Amniotic epithelial cell (primary cell): Measurements from ENCODE around the gene TM7SF2.
"Not testable (repeated sequence)": the region's sequence is repeated elsewhere in the genome, so short reads cannot be mapped to it uniquely, and the experiment has no call there.

Source experiments
- DNase-seq: peaks from one replicate; pipeline ENCODE4 v3.0.0-alpha.2; 2010; ENCODE audit warnings: low read depth

Gene TM7SF2

GRCh38 chr11:65115361-65116082, 3.9 kb downstream of the TM7SF2 start:
- DNase-seq = no peak

GRCh38 chr11:65116370-65117205, 4.9 kb downstream of the TM7SF2 start:
- peak; percentile 65 for DNase-seq

GRCh38 chr11:65117206-65118096, 5.8 kb downstream of the TM7SF2 start, which contains the start of gene ZNHIT2:
ZNHIT2 (minus strand) TSS chr11:65117701; CDS start chr11:65117653, 48 bp downstream.
- peak; percentile 97 for DNase-seq

GRCh38 chr11:65118097-65118837, 6.6 kb downstream of the TM7SF2 start:
- no peak for DNase-seq

GRCh38 chr11:65118891-65119669, 7.4 kb downstream of the TM7SF2 start:
- DNase-seq = not testable (repeated sequence)

- no peak for DNase-seq
Observed at GRCh38 chr11:65119670-65119995, 8.0 kb downstream of the TM7SF2 start.

GRCh38 chr11:65120831-65121230, 9.2 kb downstream of the TM7SF2 start:
- DNase-seq = no peak

- DNase-seq = no peak
Observed at GRCh38 chr11:65121447-65121864, 9.8 kb downstream of the TM7SF2 start.

GRCh38 chr11:65121865-65122696, 10.4 kb downstream of the TM7SF2 start, which contains the start of the genes FAU and MRPL49:
FAU (minus strand) TSS chr11:65122134; CDS start chr11:65121813, 321 bp downstream.
MRPL49 (plus strand) TSS chr11:65122321; CDS start chr11:65122347, 26 bp downstream.
- DNase-seq = peak; percentile 96

- no peak for DNase-seq
Observed at GRCh38 chr11:65124480-65125196, 13.0 kb downstream of the TM7SF2 start.

- no peak for DNase-seq
Observed at GRCh38 chr11:65125197-65126056, 13.8 kb downstream of the TM7SF2 start.

GRCh38 chr11:65126624-65127274, 15.1 kb downstream of the TM7SF2 start:
- DNase-seq = no peak

GRCh38 chr11:65127473-65128181, 16.0 kb downstream of the TM7SF2 start:
- DNase-seq = no peak

- no peak for DNase-seq
Observed at GRCh38 chr11:65128182-65129145, 16.8 kb downstream of the TM7SF2 start.

GRCh38 chr11:65129649-65130441, 18.2 kb downstream of the TM7SF2 start:
- DNase-seq = no peak
